A673 (cell line): ENCODE results near the gene CPEB2. TPM values are rescaled to one million over a fixed set of nuclear protein-coding genes. Genes with fewer than 3 reads are reported as not detected.
A peak's percentile ranks its signal among the peaks of the same experiment; 100 is the strongest.

Experiments used
- BruUV-seq: library from RNA; stranded (reverse); fragments of 400-500 nt; replicated peaks from 2 replicates; lab custom pipeline; 2021; lab: Mats Ljungman, UMichigan
- CTCF ChIA-PET: fragments of 300-600 bp; sonication (Branson Sonifier 250); formaldehyde crosslinking; loops from one replicate; lab custom pipeline; 2022; ENCODE audit warnings: antibody characterized with exemption; lab: Charles Lee
- POLR2A ChIA-PET: fragments of 300-600 bp; sonication (Branson Sonifier 250); formaldehyde crosslinking; loops from one replicate; lab custom pipeline; 2022; ENCODE audit warnings: antibody characterized with exemption; ENCODE audit not compliant: low non-redundant PET; lab: Charles Lee
- DNase-seq: peaks from one replicate; pipeline ENCODE4 v3.0.0-alpha.2; 2015; ENCODE audit warnings: low spot score
- H3K27ac ChIP-seq: fragments of 200-600 bp; sonication (generic); 2 replicates; pipeline ENCODE4 v1.5.1; 2016; ENCODE audit warnings: mixed run types, low read depth, mild to moderate bottlenecking, mixed read lengths, antibody characterized with exemption, low read length; ENCODE audit not compliant: poor library complexity, severe bottlenecking
- H3K27me3 ChIP-seq: fragments of 200-600 bp; sonication (generic); replicated peaks from 2 replicates; pipeline ENCODE4 v1.6.1; 2017; ENCODE audit warnings: mixed run types, low read depth, mild to moderate bottlenecking, mixed read lengths, antibody characterized with exemption, low read length; ENCODE audit not compliant: insufficient read depth, poor library complexity
- H3K36me3 ChIP-seq: fragments of 200-600 bp; sonication (generic); 2 replicates; pipeline ENCODE4 v1.6.1; 2016; ENCODE audit warnings: mixed run types, mild to moderate bottlenecking, mixed read lengths, antibody characterized with exemption, low read length; ENCODE audit not compliant: insufficient read depth, poor library complexity, severe bottlenecking
- H3K4me1 ChIP-seq: fragments of 200-600 bp; sonication (generic); 2 replicates; pipeline ENCODE4 v1.6.1; 2017; ENCODE audit warnings: mixed run types, mild to moderate bottlenecking, mixed read lengths, antibody characterized with exemption, low read length; ENCODE audit not compliant: insufficient read depth, poor library complexity, severe bottlenecking
- H3K4me3 ChIP-seq: fragments of 200-600 bp; sonication (generic); 2 replicates; pipeline ENCODE4 v1.5.1; 2016; ENCODE audit warnings: low read depth, mixed run types, mild to moderate bottlenecking, mixed read lengths, low read length; ENCODE audit not compliant: poor library complexity, severe bottlenecking
- H3K9me3 ChIP-seq: fragments of 200-600 bp; sonication (generic); 2 replicates; pipeline ENCODE4 v1.6.1; 2016; ENCODE audit warnings: mixed run types, low read depth, mild to moderate bottlenecking, mixed read lengths, antibody characterized with exemption, low read length; ENCODE audit not compliant: poor library complexity, severe bottlenecking
- EZH2 ChIP-seq: fragments of 200-600 bp; sonication (generic); IDR thresholded peaks from 2 replicates; pipeline ENCODE4 v1.6.1; 2017; ENCODE audit warnings: borderline replicate concordance, low read depth, mild to moderate bottlenecking, mixed read lengths, antibody characterized with exemption, low read length; ENCODE audit not compliant: poor library complexity, severe bottlenecking
- intact Hi-C: fragments of 100-400 bp; cut with micrococcal nuclease; formaldehyde crosslinking; loops from one replicate; pipeline ENCODE4 v1.10.0; 2022; ENCODE audit not compliant: unreplicated experiment
- total RNA-seq: library from RNA; stranded (reverse); gene quantifications from 2 replicates; pipeline ENCODE4 v1.2.3, GENCODE V29; 2021
- TF ChIP-seq, protein P1 (sequence below): fragments of 300-800, 200-600 bp; sonication (generic); conservative IDR thresholded peaks from 2 replicates; pipeline ENCODE4 v1.5.1; 2017; ENCODE audit warnings: low read depth, mild to moderate bottlenecking, antibody characterized with exemption, low read length, moderate library complexity, mixed read lengths

Gene CPEB2
- total RNA-seq, 1 experiment from 2014 or later = 75.5 TPM

DNA sequence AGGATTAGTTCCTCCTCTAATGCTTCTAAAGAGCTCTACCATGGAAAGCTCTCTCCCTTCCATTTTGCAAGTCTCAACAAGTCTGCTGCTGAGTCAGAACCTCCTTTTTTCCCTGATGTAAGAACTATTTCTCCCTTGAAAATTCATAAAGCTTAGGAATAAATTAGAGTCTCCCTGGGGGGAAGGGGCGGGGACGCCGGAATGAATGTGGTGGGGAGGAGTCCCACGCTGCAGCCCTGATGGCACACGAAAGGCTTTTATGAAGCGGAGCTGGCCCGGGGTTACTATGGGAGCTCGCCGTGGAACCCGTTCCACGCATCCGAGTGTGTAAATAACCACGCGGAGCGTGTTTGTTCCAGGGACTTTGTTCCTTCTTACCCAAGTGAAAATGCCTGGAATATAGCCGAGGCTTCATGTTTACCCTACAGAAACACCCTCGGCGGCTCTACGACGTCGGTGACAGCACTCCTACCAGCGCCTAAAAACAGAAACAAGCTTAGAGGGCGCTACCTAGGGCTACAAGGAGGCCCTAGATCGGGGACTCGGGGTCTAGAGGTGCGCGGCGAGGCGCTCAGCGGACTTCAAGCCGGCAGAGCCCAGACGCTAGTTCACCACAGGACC is 923 bp upstream of the CPEB2 start:
- H3K27me3 ChIP-seq = no peaks in the 10 kb centered on the region
- ChIA-PET CTCF (interaction anchor here (0.7 kb wide), 1 partner anchor 1373 kb away, joined by 3 read pairs; no protein-coding TSS in a partner anchor), POLR2A (interaction anchor here (0.6 to 1.2 kb wide), 8 partner anchors 22 to 469 kb away, joined by 3 to 6 read pairs (median 3); no protein-coding TSS in a partner anchor)
- H3K4me3 ChIP-seq = peak overlapping the region; percentile 88
- H3K27ac ChIP-seq = peak overlapping the region; percentile 100
- peaks cover 8% of the 10 kb centered on the region for H3K9me3 ChIP-seq
- intact Hi-C loops = loop anchor here (5.0 kb wide), 1 partner anchor 1344 kb away; no protein-coding TSS in a partner anchor
- TF ChIP-seq, protein P1, sequence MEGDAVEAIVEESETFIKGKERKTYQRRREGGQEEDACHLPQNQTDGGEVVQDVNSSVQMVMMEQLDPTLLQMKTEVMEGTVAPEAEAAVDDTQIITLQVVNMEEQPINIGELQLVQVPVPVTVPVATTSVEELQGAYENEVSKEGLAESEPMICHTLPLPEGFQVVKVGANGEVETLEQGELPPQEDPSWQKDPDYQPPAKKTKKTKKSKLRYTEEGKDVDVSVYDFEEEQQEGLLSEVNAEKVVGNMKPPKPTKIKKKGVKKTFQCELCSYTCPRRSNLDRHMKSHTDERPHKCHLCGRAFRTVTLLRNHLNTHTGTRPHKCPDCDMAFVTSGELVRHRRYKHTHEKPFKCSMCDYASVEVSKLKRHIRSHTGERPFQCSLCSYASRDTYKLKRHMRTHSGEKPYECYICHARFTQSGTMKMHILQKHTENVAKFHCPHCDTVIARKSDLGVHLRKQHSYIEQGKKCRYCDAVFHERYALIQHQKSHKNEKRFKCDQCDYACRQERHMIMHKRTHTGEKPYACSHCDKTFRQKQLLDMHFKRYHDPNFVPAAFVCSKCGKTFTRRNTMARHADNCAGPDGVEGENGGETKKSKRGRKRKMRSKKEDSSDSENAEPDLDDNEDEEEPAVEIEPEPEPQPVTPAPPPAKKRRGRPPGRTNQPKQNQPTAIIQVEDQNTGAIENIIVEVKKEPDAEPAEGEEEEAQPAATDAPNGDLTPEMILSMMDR = no peak
- TF ChIP-seq EZH2 = no peak
- DNase-seq = peak; percentile 98
- H3K4me1 ChIP-seq = peaks cover 17% of the 10 kb centered on the region
- no TSS peak for BruUV-seq
- peaks cover 10% of the 10 kb centered on the region for H3K36me3 ChIP-seq

DNA sequence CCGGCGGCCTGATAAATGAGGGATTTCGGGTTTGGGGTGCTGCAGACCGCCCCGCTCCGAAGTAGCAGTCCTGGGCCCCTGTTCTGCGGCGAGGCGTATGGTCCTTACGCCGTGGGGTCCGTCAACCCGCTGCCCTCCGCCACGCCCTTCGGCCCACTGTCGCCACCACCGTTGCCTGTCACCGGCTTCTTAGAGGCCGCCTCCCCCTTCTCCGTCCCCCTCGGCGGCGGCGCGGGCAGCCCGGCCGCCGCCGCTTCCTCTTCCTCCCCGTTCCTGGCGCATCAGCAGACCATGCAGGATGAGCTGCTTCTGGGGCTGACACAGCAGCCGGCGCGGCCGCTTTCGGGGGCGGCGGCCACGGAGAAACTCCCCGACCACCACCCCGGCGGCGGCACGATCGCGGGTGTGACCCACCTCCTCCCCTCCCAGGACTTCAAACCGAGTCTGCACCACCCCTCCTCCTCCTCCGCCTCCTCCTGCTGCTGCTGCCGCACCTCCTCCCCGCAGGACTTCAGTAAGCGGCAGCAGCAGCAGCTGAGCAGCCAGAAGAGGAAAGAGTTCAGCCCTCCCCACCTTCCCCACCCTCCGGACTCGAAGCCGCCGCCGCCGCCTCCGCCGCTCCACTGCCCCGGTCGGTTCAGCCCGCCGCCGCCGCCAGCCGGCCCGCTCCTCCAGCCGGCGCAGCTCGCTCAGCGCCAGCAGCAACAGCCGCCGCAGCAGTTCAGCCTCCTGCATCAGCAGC is 549 bp downstream of the CPEB2 start:
- no peaks in the 10 kb centered on the region for H3K9me3 ChIP-seq
- BruUV-seq = no TSS peak
- H3K27me3 ChIP-seq = no peaks in the 10 kb centered on the region
- ChIA-PET CTCF (no interaction called here), POLR2A (interaction anchor here (0.6 to 0.8 kb wide), 4 partner anchors 40 to 361 kb away, joined by 4 to 18 read pairs (median 6); no protein-coding TSS in a partner anchor)
- DNase-seq = peak; percentile 88
- intact Hi-C loops = loop anchor here (1.0 to 5.0 kb wide), 4 partner anchors 258 to 1346 kb away; no protein-coding TSS in a partner anchor
- peaks cover 24% of the 10 kb centered on the region for H3K36me3 ChIP-seq
- TF ChIP-seq, protein P1 = no peak
- no peak for TF ChIP-seq EZH2
- H3K4me1 ChIP-seq = peaks cover 23% of the 10 kb centered on the region
- H3K27ac ChIP-seq = peak overlapping the region; percentile 100
- H3K4me3 ChIP-seq = peak overlapping the region; percentile 88

DNA sequence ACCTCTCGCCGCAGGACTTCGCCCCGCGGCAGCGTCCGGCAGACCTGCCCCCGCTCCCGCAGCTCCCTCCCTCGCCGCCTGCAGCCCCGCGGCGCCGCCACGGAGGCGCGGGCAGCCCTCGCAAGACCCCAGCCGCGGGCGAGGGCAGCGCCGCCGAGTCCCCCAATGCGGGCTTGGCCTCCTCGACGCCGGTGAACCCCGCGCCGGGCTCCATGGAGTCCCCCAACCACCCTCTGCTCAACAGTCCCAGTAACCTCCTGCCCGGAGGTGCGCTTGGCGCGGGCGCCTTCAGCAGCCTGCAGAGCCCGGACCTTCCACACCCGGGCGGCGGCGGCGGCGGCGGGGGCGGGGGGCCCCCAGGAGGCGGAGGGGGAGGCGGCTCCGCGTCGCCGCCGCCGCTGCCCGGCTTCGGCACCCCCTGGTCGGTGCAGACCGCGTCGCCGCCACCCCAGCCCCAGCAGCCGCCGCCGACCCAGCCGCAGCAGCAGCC is 1.2 kb downstream of the CPEB2 start:
- ChIA-PET POLR2A (interaction anchor here (0.6 to 0.8 kb wide), 4 partner anchors 41 to 361 kb away, joined by 4 to 18 read pairs (median 6); no protein-coding TSS in a partner anchor), CTCF (no interaction called here)
- Histone ChIP-seq H3K36me3 (peaks cover 30% of the 10 kb centered on the region), H3K4me1 (peaks cover 29% of the 10 kb centered on the region), H3K4me3 (peak overlapping the region; percentile 88), H3K27me3 (no peaks in the 10 kb centered on the region), H3K9me3 (no peaks in the 10 kb centered on the region), H3K27ac (peak overlapping the region; percentile 100)
- no peak for TF ChIP-seq EZH2
- TF ChIP-seq, protein P1 = no peak
- DNase-seq = peak; percentile 68
- BruUV-seq = no TSS peak
- intact Hi-C loops = loop anchor here (2.0 to 5.0 kb wide), 3 partner anchors 259 to 1346 kb away; no protein-coding TSS in a partner anchor
